ENCODE results near the gene NBAS.
"Not testable (repeated sequence)": the region's sequence is repeated elsewhere in the genome, so short reads cannot be mapped to it uniquely, and the experiment has no call there.

Gene NBAS

DNA sequence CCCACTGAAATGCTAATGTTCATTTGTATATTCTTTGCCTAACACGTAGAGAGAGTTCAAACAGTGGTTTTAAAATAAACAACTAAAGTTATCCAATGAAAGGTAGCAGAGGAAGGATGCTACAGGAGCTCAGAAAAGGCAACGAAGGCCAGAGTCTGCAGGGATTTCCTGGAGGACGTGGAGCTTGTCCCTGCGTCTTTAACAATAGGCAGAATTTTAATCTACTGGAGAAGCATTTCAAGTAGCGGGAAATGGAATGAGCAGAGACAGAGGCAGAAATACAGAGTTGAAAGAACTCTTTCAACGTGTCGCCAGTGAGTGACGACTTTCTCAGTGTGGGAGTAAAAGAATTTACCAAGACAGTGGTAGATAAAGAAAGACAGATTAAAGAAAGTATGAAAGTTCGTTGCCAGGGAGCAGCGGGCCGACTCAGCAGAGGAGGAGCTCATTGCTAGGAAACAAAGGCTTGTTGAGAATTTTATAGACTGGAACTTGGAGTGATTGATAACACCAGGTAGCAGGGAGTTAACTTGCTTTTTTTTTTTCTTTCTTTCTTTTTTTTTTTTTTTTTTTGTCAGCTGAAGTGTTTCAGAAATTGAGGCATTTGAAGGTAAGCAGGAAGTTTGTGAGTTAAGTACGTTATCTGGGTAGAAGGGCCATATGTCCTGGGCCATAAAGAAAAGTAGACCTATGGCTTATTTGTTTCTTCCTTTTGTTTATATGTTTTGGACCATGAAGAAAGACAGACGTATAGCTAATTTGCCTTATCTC, 625 bp upstream of the NBAS start:
- in situ Hi-C loops (cut with MboI; ENCODE audit: low sequenced_read_pairs) = no loop called here

DNA sequence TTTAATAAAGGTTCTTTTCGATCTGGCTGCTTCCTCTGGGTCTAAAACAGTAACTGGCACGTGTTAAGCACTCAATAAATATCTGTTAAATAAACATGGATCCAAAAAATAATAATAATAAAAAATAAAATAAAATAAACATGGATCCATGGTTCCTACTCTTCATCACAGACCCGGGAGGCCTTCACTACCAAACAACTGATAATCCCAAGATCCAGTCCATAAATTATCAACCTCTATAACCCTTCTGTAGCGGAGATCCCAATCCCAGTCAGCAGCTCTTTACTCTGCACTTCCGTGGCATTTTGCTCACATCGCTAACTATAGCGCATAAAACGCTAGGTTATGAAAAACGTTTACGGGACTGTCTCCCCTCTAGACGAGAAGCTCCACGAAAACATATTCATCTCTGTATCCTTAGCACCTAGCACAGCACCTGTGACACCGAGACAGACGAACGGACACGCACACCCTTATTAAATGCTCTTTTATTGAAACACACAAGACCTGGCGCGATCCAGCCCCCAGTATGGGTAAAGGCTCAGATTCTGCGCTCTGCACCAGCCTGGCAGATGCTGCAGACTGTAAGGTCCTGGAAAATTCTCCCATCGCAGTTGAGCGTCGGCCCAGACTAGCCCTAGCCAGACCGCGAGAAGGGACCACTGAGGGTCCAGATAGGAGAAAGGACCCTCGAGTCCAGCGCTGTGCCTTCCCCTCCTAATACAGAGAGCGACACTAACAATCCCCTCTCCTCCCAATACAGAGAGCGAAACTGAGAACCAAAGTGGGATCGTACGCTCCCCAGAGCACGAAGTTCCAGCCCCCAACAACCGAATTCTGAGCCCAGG, 770 bp downstream of the NBAS start:
- in situ Hi-C loops (cut with MboI; ENCODE audit: low sequenced_read_pairs) = no loop called here

DNA sequence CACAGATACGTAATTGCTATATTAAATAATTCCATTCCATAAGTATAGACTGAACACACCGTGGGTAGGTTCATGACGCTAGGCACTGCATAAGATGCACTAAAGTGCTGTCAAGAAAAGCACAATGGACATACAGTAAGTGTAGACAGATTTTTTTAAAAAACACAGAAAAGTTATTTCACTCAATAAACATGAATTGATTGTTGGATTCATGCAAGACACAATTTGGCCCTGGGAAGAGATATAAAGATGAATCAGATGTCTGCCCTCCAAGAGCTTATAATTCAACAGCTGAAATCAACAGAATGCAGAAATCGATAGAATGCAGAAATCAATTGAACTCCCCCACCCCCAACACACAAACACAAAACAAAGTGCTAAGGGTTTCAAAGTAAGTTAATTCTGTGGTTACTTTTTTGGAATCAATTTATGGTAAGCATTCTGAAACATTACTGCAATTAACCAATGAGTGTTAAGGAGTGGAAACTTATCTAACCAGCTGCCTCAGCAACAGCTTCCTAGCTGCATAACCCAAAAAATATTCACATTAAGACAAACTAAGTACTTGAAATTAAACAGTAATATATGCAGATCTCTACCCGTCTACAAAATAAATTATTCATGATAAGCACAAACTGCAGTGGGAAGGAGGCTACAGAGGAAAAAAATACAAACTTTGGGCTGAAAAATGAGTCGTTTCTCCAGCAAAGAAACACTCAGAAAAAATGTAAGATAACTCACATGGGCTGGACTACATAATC, 1.6 kb downstream of the NBAS start:
- in situ Hi-C loops (cut with MboI; ENCODE audit: low sequenced_read_pairs) = no loop called here

DNA sequence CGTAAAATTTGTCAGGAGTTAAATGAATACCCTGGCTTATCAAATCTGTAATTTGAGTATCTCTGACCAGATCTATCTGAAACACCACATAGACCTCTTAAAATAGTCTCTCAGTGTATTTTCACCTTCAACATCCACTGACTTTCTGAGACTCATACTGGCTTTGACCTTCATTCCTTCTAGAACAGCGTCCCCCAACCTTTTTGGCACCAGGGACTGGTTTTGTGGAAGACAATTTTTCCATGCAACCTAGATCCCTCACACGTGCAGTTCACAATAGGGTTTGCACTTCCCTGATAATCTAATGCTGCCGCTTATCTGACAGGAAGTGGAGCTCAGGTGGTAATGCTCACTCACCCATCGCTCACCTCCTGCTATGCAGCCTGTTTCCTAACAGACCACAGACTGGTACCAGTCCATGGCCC, 3.2 kb downstream of the NBAS start:
- in situ Hi-C loops (cut with MboI; ENCODE audit: low sequenced_read_pairs) = no loop called here

DNA sequence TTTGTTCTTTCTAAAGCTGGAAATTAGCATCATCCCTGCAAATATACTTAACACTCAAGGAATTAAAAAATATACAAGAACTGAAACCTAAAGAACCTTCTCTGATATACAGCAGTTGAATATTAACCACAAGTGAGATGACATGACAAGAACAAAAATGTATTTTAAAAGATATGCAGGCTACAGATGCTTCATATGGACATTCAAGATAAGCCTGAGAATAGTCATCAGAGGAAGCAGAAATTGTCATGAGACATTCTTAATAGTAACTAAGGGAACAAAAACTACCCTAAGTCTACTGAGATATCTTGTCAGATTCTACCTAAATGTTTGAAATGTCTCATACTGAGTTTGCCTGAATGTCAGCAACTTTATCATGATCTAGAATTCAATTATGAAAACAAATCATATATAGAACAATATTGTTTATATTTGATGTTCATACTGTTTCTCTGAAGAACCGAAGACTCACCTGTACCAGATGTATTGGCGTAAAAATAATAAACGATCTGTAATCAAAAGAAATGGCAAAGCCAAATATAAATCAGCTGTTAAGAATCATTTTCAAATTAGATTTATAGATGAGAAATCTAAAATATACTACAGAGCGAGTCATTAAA, 4.7 kb downstream of the NBAS start:
- in situ Hi-C loops (cut with MboI; ENCODE audit: low sequenced_read_pairs) = no loop called here

DNA sequence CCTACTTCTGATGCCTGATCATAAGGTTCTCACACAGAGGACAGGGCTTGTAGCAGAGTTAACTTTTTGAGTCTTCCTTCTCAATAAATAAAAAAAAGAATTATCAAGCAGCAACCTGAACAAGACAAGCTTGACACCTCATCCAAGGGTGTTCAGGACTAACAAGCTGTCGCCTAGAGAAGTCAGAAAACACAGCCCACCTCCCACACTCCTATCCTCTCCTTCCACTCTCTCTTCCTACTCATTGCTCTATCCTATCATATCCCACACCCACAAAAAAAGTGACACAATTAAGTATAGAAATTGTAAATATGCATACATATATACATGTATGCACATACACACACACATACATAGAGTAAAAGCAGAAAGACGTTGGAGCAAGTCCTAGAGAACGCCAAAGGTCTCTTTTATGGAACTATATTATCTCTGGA, 5.4 kb downstream of the NBAS start:
- in situ Hi-C loops (cut with MboI; ENCODE audit: low sequenced_read_pairs) = no loop called here

DNA sequence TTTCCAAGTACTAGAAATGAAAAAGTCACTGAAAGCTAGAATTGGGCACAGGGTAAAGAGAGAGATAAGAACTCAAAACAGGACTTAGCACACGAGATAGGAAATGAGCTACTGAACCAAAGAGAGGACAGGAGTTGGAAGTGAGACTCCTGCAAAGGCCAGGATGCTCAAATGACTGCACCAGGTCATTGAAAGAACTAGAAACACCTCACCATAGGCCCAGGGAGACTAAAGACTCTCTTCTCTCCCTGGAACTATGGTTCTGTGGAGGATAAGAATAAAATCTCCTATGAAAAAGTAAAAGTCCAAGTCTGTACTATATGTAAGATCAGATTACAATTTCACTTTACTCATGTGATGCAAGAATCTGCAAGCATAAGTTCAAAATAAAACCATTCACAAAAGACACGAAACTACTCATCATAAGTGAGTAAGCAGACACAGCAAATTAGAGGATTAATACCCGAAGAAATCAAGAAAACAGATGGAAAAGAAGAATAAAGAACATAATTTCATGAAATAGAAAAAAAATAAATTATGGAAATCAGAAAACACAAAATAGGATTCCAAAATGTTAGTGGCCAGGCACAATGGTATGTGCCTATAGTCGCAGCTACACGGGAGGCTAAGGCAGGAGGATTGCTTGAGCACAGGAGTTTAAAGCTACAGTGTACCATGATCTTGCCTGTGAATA, 6.5 kb downstream of the NBAS start:
- in situ Hi-C loops (cut with MboI; ENCODE audit: low sequenced_read_pairs) = no loop called here

DNA sequence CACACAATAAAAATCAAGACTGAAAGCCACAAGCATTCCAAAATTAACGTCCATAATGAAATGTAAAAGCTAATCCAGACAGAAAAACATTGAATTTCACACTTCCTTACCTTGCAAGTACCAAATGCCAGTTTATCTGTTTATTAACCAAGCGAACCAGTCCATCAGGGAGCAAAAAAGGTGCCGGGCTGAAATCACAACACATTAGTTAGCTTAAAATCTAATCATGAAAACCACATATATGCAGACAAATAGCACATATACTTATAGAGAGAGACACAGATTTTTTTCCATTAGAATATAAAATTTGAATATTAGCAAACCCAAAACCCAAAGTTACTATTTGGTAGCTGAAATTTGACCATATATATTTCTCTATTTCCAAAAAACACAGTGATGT, 7.2 kb downstream of the NBAS start:
- in situ Hi-C loops (cut with MboI; ENCODE audit: low sequenced_read_pairs) = no loop called here

DNA sequence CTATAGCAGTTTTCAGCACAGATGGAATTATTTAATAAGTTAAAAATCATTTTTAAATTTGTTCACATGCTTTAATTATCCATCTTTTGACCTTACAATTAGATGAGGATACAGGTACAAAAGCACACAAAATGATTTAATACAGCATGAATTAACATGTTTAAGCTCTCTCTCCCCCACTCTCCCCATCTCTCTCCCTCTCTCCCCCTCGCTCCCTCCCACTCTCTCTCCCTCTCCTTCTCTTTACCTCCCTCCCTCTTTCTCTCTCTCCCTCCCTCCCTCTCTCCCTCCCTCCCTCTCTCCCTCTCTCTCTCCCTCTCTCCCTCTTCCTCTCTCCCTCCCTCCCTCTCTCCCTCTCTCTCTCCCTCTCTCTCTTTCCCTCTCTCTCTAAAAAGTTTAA, 7.6 kb downstream of the NBAS start:
- in situ Hi-C loops (cut with MboI; ENCODE audit: low sequenced_read_pairs) = no loop called here

DNA sequence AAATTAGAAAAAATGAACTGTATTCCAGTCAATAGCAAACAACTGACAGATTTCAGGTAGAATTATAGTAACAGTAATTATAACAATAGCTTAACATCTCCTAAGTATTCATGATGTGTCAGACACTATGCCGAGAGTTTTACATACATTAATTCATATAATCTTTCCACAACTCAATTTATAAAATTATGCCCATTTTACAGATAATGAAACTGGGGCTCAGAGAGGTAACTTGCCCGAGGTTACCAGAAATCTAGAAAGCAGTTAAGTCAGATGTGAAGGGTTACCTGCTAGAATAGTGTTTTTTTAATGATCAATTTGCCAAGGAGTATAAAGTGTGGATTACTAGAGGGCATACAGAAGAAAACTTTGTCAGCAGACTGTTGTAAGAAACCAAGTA, 12.2 kb downstream of the NBAS start:
- in situ Hi-C loops (cut with MboI; ENCODE audit: low sequenced_read_pairs) = no loop called here

DNA sequence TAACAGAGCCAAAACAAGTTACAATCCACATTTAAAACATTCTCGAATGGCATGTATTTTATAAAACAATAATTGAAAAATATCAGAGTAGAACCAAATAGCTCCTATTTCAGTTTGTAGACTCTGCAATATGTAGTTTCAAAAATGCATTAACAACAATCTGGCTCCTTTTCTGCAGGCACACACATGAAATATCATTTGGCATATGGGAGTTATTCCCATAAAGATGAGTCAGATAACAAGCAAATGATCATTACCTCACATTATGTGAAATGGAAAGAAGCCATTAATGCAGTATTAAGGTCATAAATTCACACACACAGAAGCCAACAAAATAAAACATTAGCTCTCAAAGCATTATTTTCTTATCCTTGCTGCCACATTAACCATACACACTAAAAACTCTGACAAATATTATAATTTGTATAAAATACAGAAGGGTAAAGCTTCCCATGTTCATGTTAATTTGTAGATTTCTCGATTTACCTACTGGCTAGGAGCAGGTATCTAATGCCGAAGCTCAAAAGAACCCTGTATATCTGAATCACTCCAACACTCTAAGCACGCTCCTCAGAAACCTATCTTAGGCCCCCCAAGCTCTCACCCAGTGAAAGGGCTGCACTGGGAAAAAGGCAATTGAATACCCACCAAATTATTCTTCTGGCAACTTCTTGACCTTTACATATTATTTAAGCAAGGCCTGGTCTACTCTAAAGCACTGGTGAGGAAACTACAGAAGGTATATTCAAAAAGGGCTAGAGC, 13.8 kb downstream of the NBAS start:
- in situ Hi-C loops (cut with MboI; ENCODE audit: low sequenced_read_pairs) = no loop called here

DNA sequence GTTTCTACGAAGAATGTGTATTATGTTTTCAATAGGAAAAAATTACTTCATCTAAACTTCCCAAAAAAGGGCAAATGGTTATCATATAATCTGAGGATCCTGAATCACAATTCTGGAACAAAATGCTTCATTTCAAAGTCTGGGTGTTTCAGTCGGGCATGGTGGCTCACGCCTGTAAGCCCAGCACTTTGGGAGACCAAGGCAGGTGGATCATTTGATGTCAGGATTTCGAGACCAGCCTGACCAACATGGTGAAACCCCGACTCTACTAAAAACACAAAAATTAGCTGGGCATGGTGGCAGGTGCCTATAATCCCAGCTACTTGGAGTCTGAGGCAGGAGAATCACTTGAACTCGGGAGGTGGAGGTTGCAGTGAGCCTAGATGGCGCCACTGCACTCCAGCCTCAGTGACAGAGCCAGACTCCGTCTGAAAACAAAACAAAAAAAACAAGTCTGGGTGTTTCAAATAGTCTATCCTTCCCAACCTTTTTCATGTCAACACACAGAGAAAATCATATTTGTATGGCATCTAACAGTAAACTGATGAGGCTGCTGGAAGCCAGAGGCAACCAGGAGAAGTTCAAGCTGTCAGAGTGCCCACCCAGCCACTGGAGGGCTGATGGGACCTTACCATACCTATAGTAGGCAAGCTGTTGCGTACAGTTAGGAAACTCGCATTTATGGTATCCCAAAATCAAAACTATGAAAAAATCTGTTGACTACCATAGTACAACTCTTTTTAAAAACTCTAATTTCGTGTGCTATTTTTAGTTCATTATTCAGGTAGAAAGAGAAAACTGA, 14.6 kb downstream of the NBAS start:
- in situ Hi-C loops (cut with MboI; ENCODE audit: low sequenced_read_pairs) = no loop called here

DNA sequence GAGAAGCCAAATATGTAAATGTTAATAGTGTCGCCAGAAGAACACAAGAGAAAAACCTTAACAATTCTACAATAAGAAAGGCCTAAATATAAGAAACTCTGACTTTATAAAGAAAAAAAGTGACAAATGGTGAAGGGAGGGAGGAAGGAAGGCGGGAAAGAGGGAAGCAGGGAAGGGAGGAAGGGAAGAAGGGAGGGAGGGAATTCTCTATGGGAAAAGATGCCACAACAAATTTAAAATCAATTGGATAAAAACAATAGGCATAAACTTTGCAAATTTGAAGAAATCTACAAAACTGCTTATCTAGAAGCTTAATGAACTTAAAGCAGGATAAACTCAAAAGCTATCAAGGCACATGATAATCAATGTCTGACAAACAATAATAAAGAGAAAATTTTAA, 16.9 kb downstream of the NBAS start:
- in situ Hi-C loops (cut with MboI; ENCODE audit: low sequenced_read_pairs) = no loop called here

DNA sequence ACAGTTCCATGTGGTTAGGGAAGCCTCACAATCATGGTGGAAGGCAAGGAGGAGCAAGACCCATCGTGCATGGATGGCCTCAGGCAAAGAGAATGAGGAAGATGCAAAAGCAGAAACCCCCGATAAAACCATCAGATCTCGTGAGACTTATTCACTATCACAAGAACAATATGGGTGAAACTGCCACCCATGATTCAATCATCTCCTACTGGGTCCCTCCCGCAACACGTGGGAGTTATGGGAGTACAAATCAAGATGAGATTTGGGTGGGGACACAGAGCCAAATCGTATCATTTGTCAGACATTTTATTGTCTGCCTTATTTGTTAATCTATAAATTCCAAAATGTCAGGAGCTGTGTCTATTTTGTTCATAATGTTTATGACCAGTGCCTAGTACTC, 17.6 kb downstream of the NBAS start:
- in situ Hi-C loops (cut with MboI; ENCODE audit: low sequenced_read_pairs) = no loop called here

DNA sequence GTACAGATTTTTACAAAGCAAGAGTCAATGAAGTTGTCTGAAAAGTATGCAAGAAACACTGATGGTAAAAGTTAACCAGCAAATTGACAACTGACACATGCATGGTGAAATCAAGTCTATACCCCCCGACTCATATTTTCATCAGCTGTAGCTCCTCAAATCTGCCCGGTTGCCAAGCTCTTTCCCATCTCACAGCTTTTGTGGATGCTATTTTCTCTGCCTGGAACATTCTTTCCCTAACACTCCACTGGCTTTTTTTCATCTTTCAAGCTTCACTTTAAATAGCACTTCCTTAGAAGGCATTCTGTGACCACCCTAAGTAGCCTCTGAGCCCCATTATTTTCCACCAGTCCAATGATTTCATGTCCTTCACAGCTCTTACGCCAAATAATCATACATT, 18.1 kb downstream of the NBAS start:
- in situ Hi-C loops (cut with MboI; ENCODE audit: low sequenced_read_pairs) = no loop called here

DNA sequence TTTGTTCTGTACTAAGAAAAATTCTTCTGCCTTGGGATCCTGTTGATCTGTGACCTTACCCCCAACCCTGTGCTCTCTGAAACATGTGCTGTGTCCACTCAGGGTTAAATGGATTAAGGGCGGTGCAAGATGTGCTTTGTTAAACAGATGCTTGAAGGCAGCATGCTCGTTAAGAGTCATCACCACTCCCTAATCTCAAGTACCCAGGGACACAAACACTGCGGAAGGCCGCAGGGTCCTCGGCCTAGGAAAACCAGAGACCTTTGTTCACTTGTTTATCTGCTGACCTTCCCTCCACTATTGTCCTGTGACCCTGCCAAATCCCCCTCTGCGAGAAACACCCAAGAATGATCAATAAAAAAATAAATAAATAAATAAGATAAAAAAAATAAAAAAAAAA, 18.9 kb downstream of the NBAS start:
- in situ Hi-C loops (cut with MboI; ENCODE audit: low sequenced_read_pairs) = not testable (repeated sequence)

DNA sequence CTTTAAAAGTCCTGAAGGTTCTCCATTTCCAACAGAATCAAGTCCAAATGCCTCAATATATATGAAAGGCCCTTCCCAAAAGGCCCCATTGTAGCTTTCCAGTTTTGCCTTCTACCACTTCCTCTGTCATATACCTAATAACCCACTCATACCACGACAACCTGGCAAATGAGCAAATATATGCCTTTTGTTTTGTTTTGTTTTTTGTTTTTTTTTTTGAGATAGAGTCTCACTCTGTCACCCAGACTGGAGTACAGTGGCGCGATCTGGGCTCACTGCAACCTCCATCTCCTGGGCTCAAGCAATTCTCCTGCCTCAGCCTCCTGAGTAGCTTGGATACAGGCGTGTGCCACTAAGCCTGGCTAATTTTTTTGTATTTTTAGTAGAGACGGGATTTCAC, 20.6 kb downstream of the NBAS start:
- in situ Hi-C loops (cut with MboI; ENCODE audit: low sequenced_read_pairs) = not testable (repeated sequence)

DNA sequence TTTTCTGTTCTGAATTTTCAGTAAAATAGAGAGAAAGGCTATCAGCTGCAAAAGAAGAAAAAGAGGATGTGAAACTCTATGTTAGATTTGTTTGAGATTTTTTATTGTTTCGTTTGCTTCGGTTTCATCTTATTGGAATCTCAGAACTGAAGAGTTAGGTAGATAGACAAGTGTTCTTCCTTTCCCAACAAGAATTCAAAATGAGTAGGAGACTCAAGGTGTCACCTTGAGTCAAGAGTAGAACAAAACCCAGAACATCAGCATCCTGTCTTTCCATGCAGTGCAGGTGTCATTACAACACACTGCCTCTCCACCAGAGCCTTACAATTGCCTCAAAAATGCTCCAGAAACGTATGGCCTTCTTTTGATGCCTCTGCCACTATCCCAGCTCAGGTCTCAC, 21.1 kb downstream of the NBAS start:
- in situ Hi-C loops (cut with MboI; ENCODE audit: low sequenced_read_pairs) = no loop called here

DNA sequence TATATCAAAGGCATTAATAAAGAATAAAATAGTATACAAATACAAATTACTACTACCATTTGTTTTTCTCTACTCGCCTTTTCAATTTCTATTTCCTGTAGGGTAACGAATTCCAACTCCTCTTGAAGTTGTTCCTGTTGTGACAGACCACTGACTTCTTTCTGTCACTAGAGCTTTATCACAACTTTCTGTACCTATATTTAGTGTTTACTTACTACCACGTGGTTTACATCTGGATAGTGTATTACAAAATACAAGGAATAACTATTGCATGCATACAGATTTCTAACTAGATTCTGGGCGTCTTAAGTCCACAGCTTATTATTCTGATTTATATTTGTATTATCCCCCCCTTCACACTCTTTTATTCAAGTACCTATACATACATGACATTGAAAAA, 22.3 kb downstream of the NBAS start:
- in situ Hi-C loops (cut with MboI; ENCODE audit: low sequenced_read_pairs) = no loop called here

Measured in HL-60/S4 (cell line).